Daoy (cell line): ENCODE measurements around the gene TSPEAR. TPM values are rescaled to one million over a fixed set of nuclear protein-coding genes. Genes with fewer than 3 reads are reported as not detected.

ENCODE experiments used
- DNase-seq: peaks from one replicate; pipeline ENCODE4 v3.0.0-alpha.2; 2015; ENCODE audit warnings: low read depth
- total RNA-seq: library from RNA; depleted of rRNA; stranded (reverse); fragments of >200 nt; shearing (Covaris generic); gene quantifications from 2 replicates; pipeline ENCODE4 v1.2.3, GENCODE V29; 2014

TSPEAR gene
- total RNA-seq, 1 experiment from 2014 or later = not detected

DNA sequence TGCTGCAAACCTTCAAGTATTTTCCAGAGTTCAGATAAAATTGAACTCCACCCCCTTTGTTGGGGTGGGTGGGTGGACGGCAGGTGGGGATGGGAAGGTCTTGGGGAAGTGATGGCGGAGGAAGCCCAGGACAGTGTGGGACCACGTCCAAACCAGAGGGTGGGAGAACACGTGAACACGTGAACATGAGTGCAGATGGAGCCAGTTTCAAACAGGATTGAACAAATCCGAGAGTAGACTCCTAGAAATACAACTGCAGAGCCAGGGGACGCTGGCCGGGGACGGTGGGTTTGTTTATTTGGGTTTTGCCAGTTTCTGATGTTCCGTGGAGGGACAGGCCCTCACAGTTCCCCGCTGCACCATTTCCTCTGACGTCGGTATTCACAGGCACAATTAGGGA is 163.0 kb downstream of the TSPEAR start:
- no peak for DNase-seq

DNA sequence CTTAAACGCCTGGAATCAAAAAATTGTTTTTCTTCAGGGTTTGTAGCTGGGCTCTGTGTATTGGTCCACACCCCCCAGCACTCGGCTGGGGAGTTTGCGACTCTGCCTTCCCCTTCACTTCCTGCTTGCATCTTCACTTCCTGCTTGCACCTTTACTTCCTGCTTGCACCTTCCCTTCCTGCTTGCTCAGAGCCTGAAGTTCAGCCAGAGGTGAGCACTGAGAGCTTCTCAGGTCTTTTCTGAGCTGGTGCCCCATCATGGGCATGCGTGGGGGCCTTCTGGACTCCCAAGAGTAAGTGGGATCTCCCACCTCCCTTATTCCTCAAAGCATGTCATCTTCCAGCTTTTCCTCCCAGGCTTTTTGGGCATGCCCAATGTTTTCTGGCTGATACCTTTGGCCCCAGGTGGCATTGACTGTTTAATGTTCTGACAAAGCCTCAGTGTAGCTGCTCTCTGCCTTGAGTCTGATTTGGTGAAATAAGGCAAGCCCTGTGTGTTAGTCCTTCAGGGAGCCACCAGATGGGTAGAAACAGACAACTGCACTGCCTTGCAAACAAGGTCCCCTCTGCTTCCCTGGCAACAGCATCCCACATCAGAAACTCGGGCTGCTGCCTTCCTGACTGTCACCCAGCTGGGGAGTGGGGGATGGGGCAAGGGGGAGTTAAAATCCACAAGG is 163.6 kb downstream of the TSPEAR start:
- DNase-seq = no peak

DNA sequence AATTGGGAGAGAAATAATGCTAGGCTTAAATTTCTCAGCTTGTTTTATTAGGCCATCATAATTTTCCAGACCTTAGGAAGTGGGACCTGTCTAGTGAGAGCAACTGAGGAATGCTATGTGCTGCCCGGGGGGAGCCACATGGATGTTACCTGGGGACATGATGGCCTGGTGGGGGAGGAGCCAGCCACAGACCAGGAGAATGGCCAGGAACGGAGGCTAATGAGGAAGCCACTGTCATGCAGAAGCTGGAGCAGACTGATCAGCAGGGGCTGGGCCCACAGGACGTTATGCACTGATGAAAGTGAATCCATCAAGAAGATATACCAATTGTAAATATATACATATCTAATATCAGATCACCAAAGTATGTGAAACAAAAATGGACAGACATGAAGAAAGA is 166.8 kb downstream of the TSPEAR start:
- no peak for DNase-seq

DNA sequence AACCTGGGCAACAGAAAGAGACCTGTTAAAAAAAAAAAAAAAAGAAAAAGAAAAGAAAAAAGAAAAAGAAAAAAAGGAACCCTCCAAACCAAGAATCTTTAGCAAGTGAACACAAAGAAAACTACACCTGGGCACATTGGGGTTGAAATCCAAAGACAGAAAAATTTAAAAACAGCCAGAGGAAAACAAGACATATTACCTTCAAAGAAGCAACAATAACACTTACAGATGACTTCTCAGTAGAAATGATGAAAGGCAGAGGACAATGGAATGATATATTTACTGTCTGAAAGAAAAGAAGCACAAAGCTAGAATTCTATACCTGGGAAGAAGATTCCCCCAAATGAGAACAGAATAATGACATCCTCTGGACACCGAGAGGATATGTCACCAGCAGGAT is 168.7 kb downstream of the TSPEAR start:
- DNase-seq = no peak

GRCh38 chr21:44540741-44541288 is 170.6 kb downstream of the TSPEAR start:
- DNase-seq = no peak

DNA sequence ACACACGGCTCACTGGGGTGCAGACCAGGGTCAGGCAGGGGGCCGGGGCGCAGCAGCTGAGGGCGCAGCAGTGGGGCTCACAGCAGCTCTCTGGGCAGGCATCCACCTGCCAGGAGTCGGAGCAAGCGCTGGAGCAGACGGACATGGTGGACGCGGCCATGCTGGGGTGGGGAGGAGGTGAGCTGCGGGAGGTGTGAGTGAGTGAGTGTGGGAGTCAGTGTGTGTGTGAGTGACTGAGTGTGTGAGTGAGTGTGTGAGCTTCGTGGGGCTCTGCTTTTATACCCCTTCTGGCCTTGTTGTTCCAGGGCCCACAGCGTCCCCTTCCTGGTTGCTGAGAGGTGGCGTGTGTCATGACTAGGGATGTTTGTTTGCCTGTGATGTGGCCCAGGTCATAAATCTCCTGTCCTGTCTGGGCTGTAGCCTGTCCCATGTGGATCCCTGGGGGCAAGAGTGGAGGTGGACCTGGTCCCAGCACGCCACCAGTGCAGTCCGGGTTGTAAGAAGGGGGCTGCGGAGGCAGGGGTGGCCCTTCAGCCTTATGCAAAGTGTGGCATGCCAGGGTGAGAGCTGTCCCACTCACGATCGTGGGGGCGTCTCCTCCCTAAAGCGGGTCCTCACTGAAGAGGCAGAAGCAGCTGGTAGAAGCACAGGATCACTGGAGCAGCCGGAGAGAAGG is 171.2 kb downstream of the TSPEAR start, which contains the start of gene KRTAP10-1:
TSS of gene KRTAP10-1 (minus strand) at position 205 of the 676 bp plus-strand sequence. CDS start at position 160, 45 bp downstream.
- peak; percentile 3 for DNase-seq

DNA sequence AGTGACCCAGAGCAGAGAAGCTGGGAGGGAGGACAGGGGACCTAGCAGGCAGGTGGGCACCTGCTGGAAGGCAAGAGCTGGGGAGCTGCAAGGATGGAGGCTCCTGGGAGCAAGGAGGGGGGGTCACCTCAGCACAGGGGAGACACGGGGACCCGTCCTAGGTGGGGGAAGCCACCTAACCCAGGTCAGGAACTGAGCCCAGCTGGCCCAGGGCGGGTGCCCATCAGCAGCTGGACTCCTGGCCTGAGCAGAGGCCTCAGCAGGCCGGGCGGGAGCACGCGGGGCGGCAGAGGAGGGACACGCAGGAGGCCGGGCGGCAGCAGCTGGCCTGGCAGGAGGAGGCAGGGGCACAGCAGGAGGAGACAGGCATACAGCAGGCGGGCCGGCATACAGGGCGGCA is 172.3 kb downstream of the TSPEAR start:
- DNase-seq = peak; percentile 2

DNA sequence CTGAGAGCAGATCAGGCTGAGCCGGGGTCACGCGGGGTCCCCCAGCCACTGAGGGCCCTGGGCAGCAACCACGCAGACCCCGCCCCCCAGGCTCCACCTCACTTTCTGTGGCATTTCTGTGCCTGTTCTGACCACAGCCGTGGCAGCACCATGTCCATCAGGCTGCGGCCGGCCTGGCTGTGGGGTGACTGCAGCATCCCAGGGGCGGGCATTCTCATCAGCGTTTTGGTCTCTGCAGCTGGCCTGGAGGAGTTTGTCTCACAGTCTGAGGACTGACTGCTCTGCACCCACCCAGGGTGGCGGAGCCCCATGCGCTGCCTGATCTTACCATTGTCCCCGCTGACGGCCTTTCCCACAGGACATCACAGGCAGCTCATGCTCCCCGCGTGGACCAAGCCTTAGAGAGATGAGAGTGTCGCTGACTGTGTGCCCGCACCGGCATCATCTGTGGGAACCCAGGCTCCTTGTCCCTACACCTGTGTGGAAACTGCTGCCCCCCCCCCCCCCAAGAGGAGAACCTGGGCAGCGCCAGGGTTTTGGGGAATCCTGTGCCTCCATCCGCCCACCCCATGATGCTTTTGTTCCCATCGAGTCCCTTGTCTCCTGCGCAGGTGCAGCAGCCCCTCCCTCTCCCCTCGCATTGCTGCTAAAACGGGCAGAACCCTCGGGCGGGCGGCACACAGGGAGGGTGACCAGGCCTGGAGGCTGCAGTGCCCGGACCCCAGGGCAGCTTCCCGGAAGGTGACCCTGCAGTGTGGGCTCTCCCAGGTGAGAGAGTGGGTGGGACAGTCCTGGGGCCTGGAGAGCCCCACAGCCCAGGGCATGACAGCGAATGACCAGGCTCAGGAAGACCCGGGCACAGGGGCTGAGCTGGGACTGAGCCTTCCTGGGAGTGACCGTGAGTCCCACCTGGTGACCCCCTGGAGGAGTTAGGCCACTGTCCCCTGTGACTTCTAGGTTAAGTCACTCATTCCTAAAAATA is 173.2 kb downstream of the TSPEAR start:
- DNase-seq = peak; percentile 1

DNA sequence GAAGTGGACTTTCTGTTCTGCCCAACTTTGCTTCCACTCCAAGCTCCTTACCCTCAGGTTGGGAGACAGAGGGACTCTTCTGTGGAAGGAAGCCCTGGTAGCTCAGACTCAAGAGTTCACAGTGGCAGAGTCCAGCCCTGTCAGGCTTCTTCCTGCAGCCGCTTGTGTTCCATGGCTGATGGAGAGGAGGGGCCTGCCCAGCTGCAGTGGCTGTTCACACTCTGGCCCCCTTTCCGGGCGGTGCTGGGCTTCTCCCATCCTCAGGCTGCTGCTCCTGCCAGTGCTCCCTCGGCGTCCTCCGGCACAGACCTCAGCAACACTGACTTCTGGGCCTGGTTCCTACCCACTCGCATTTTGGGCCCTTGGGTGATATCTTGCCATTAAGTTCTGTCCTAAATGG is 175.4 kb downstream of the TSPEAR start:
- no peak for DNase-seq

DNA sequence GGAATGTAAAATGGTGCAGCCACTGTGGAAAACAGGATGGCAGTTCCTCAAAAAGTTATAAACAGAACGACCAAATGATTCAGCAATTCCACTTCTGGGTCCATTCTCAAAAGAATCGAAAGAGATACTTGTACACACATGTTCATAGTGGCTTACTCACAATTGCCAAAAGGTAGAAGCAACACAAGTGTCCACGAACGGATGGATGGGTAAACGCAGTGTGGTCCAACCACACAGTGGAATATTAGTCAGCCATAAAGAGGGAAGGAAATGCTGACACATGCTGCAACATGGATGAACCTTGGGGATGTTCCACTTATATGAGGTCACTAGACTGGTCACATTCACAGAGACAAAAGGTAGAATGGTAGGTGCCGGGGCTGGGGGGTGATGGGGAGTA is 176.7 kb downstream of the TSPEAR start:
- no peak for DNase-seq

GRCh38 chr21:44533891-44534627 is 177.3 kb downstream of the TSPEAR start:
- DNase-seq = no peak

GRCh38 chr21:44533121-44533890 is 178.1 kb downstream of the TSPEAR start:
- no peak for DNase-seq

DNA sequence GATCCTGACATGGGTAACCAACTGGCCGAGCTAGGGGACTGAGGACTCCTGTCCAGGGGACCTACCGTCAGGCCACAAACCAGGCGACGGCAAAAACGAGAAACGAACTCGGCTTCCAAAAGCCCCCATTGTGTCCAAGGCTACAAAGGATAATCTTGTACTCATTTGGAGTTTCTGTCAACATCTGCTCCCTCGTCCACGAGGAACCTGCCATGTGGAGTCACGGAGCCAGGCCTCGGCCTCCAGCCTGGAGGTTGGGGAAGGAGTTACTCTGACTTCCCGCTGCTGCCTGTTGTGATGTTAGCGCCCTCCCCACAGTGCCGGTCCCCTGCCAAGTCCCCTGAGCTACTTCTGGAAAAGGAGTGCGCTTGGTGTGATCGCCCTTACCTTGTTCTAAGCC is 178.7 kb downstream of the TSPEAR start:
- no peak for DNase-seq

- no peak for DNase-seq
These were observed 179.5 kb downstream of the TSPEAR start for GRCh38 chr21:44531606-44532564.

GRCh38 chr21:44530903-44531605 is 180.3 kb downstream of the TSPEAR start:
- DNase-seq = no peak

- no peak for DNase-seq
These were observed 181.0 kb downstream of the TSPEAR start for GRCh38 chr21:44530221-44530902.

DNA sequence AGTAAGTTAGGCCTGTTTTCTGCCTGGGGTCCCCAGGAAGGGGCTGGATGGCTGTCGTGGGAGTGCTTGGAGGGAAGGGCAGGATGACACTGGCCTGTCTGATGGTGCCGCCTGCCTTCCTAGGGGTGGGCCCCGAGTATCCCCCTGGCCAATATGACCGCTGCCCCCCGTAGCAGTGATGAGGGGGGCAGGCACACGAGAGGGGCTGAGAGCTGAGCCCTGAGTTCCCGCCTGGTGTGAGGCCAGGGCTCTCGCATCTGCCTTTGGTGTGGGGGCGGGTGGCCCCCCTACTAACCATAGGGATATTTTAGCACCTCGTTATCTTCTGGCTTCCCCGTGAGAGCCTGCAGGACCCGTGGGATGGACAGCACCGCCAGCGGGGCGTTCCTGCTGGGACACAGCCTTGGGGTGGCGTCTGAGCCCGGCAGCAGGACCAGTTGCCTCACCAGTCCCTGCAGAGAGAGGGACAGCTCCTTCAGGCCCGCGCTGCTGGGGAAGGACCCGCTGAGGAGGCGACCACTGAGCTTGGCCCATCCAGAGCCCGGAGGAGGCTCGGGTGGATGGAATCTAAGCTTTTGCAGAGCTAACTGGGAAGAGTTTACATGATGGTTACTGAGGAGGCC is 181.8 kb downstream of the TSPEAR start:
- DNase-seq = no peak

DNA sequence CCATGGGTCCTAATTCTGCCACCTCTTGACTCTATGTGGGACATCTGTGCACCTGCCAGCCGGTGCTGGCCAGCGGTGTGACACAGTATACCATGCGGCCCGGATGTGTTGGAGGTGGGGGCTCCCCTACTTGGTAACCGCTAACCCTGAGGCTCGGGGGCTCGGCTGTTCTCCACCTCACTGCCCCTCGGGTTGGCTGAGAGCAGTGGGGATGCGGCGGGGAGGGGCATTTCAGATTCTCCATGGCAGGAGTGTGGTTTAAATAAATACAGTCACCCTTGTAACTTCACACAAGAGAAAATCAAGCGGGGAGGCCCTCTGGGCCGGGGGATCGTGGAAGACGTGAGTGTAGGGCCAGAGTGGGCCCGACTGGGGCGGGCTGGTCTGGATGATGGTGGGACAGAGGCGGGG is 182.4 kb downstream of the TSPEAR start:
- no peak for DNase-seq
